K562 (cell line): ENCODE data around the gene FAM78A. TPM values are rescaled to one million over a fixed set of nuclear protein-coding genes. Genes with fewer than 3 reads are reported as not detected.

Source experiments
- ATF3 ChIP-seq, 2 experiments: fragments of 450-650 bp in 1 of 2; sonication (generic) in 1 of 2; formaldehyde crosslinking in 1 of 2; IDR thresholded peaks in 1 of 2; conservative IDR thresholded peaks in 1 of 2; 2 replicates each; pipeline versions ENCODE4 v1.6.1 to v1.8.1; 2016 to 2023; ENCODE audit warnings: mild to moderate bottlenecking in 2 of 2, moderate library complexity in 2 of 2, inconsistent platforms in 1 of 2, missing genetic modification reagents in 1 of 2
- HMGXB4 ChIP-seq: sonication (generic); formaldehyde crosslinking; IDR thresholded peaks from 2 replicates; pipeline ENCODE4 v1.8.1; 2023; ENCODE audit warnings: mild to moderate bottlenecking, missing genetic modification reagents
- JUNB ChIP-seq: fragments of 450-650 bp; formaldehyde crosslinking; conservative IDR thresholded peaks from 2 replicates; pipeline ENCODE4 v1.4.0; 2020; ENCODE audit warnings: mild to moderate bottlenecking
- PHTF2 ChIP-seq: fragments of 250-450 bp; sonication (Bioruptor Pico); IDR thresholded peaks from 2 replicates; pipeline ENCODE4 v1.5.0; 2021; ENCODE audit warnings: mild to moderate bottlenecking
- SIX5 ChIP-seq, 2 experiments: IDR thresholded peaks; 2 replicates each; pipeline ENCODE4 v1.6.1; 2011; ENCODE audit warnings: low read length in 2 of 2, borderline replicate concordance in 1 of 2, low read depth in 1 of 2, mild to moderate bottlenecking in 1 of 2, moderate library complexity in 1 of 2; ENCODE audit not compliant: insufficient read depth in 1 of 2
- THRA ChIP-seq: fragments of 450-650 bp; IDR thresholded peaks from 2 replicates; pipeline ENCODE4 v1.6.1; 2017; ENCODE audit warnings: mild to moderate bottlenecking, moderate library complexity
- ZBTB2 ChIP-seq: fragments of 450-650 bp; IDR thresholded peaks from 2 replicates; pipeline ENCODE4 v1.6.1; 2016; ENCODE audit warnings: antibody characterized with exemption
- ZNF512 ChIP-seq: IDR thresholded peaks from 2 replicates; pipeline ENCODE4 v1.6.1; 2016; ENCODE audit warnings: missing genetic modification characterization, missing compliant biosample characterization
- ZNF740 ChIP-seq, 3 experiments: fragments of 200-800 bp in 1 of 3; sonication (Bioruptor generic) in 1 of 3; sonication (generic) in 1 of 3; formaldehyde crosslinking in 1 of 3; IDR thresholded peaks; 2 replicates each; pipeline versions ENCODE4 v1.6.1 to v1.8.0; 2016 to 2022; ENCODE audit warnings: mild to moderate bottlenecking in 2 of 3, missing compliant biosample characterization in 2 of 3, missing genetic modification characterization in 2 of 3, missing genetic modification reagents in 1 of 3
- polyA plus RNA-seq, 8 experiments: library from polyadenylated mRNA; depleted of rRNA in 4 of 8; stranded (reverse) in 5 of 8; unstranded in 3 of 8; fragments of >200 nt; fragmentation: Nextera tagmentation in 2 of 8; fragmentation: Illumina TruSeq in 1 of 8; extraction: Ambion mirVana in 2 of 8; extraction: Trizol in 1 of 8; gene quantifications; 2 replicates each; pipeline versions ENCODE4 v1.2.1 to v1.2.3, GENCODE V29; 2011 to 2014; ENCODE audit warnings: inconsistent platforms in 1 of 8, missing spikeins in 1 of 8
- total RNA-seq, 7 experiments: library from RNA; depleted of rRNA in 6 of 7; stranded (reverse); fragments of >200 nt in 6 of 7; fragmentation: Illumina TruSeq in 2 of 7; extraction: Trizol in 2 of 7; gene quantifications; 2 replicates each; pipeline versions ENCODE4 v1.2.1 to v1.2.3, GENCODE V29; 2011 to 2021; ENCODE audit warnings: low replicate concordance in 1 of 7

Gene FAM78A
- total and polyA plus RNA-seq, 9 of the 15 experiments (the other 6 are each of a cell fraction or from before 2014, with no cell fraction given) = 0.56 to 103 (median 55.2) TPM

- TF ChIP-seq ATF3 (IDR thresholded peaks at IDR 0.05) (no peak), ATF3 (CRISPR knock-in tag; conservative IDR thresholded peaks at IDR 0.05) (0 out of 2 replicates have a peak, but pooled peaks have one; percentile 15), ZNF512 (tag) (no peak), THRA (no peak), ZNF740 (CRISPR knock-in tag; IDR thresholded peaks at IDR 0.05) (no peak), ZNF740 (tag; IDR thresholded peaks at IDR 0.05) (no peak), JUNB (no peak), SIX5 (IDR thresholded peaks at IDR 0.05; ENCODE audit: borderline replicate concordance in 1 of 2, insufficient read depth in 1 of 2, low read depth in 1 of 2, low read length in 2 of 2) (no peak), PHTF2 (no peak), ZBTB2 (no peak), HMGXB4 (CRISPR knock-in tag) (peak; percentile 55)
These were observed 797 bp downstream of the FAM78A start (continued) for GRCh38 chr9:131275332-131276093.
